GM12801 (cell line): Measurements from ENCODE around the gene NECTIN2.

Source experiments
- CTCF ChIP-seq: IDR thresholded peaks from one replicate; pipeline ENCODE4 v1.5.1; 2011; ENCODE audit warnings: control low read depth; ENCODE audit not compliant: insufficient read length; ENCODE audit errors: extremely low read depth

Gene NECTIN2

GRCh38 chr19:44876930-44877535 lies 30.9 kb downstream of the NECTIN2 start:
- TF ChIP-seq CTCF = no peak

- no peak for TF ChIP-seq CTCF
Observed at GRCh38 chr19:44878120-44878865, 32.2 kb downstream of the NECTIN2 start.

GRCh38 chr19:44879309-44880065 lies 33.4 kb downstream of the NECTIN2 start:
- no peak for TF ChIP-seq CTCF

GRCh38 chr19:44882063-44882462 lies 36.0 kb downstream of the NECTIN2 start:
- no peak for TF ChIP-seq CTCF

GRCh38 chr19:44883922-44884321 lies 37.8 kb downstream of the NECTIN2 start:
- no peak for TF ChIP-seq CTCF

- no peak for TF ChIP-seq CTCF
Observed at GRCh38 chr19:44884566-44884965, 38.5 kb downstream of the NECTIN2 start.

GRCh38 chr19:44886141-44886540 lies 40.0 kb downstream of the NECTIN2 start:
- TF ChIP-seq CTCF = no peak
